Panc1 (cell line): ENCODE data around the gene STYXL1. TPM values are rescaled to one million over a fixed set of nuclear protein-coding genes. Genes with fewer than 3 reads are reported as not detected.

Experiments used
- ATAC-seq: fragments of 200-7000 bp; cut with Tn5 transposase; 2 replicates; pipeline ENCODE4 v1.9.1; 2020; ENCODE audit warnings: mild to moderate bottlenecking, moderate library complexity
- BruUV-seq: library from RNA; stranded (reverse); fragments of 400-500 nt; replicated peaks from 2 replicates; lab custom pipeline; 2021; lab: Mats Ljungman, UMichigan
- CTCF ChIA-PET: fragments of 300-600 bp; sonication (Branson Sonifier 250); formaldehyde crosslinking; loops from one replicate; lab custom pipeline; 2022; ENCODE audit warnings: antibody characterized with exemption; lab: Charles Lee
- POLR2A ChIA-PET: fragments of 300-600 bp; sonication (Branson Sonifier 250); formaldehyde crosslinking; loops from one replicate; lab custom pipeline; 2022; ENCODE audit warnings: antibody characterized with exemption; lab: Charles Lee
- DNase-seq: peaks from one replicate; pipeline ENCODE4 v3.0.0-alpha.2; 2010; ENCODE audit warnings: low read depth, low spot score
- H3K27ac ChIP-seq: 2 replicates; pipeline ENCODE4 v1.5.1; 2011; ENCODE audit warnings: mild to moderate bottlenecking, low read length, inconsistent platforms
- H3K27me3 ChIP-seq: fragments of 200-500 bp; sonication (Bioruptor generic); 2 replicates; pipeline ENCODE4 v1.6.0; 2014; ENCODE audit warnings: low read length, inconsistent platforms; ENCODE audit not compliant: control insufficient read depth, insufficient read depth
- H3K36me3 ChIP-seq: fragments of 200-500 bp; sonication (Bioruptor generic); 2 replicates; pipeline ENCODE4 v1.5.1; 2014; ENCODE audit warnings: inconsistent platforms, mild to moderate bottlenecking, low read length, moderate library complexity; ENCODE audit not compliant: control insufficient read depth, insufficient read depth
- H3K4me1 ChIP-seq: 2 replicates; pipeline ENCODE4 v1.5.1; 2011; ENCODE audit warnings: inconsistent platforms, mild to moderate bottlenecking, low read length, moderate library complexity; ENCODE audit not compliant: control insufficient read depth, insufficient read depth
- H3K4me3 ChIP-seq, 2 experiments: 2 replicates each; pipeline ENCODE4 v1.5.1; 2011 to 2012; ENCODE audit warnings: low read depth in 2 of 2, low read length in 2 of 2, mild to moderate bottlenecking in 2 of 2, inconsistent platforms in 1 of 2, moderate library complexity in 1 of 2
- H3K9me3 ChIP-seq: fragments of 200-500 bp; sonication (Bioruptor generic); 2 replicates; pipeline ENCODE4 v1.5.1; 2014; ENCODE audit warnings: low read depth, mild to moderate bottlenecking, inconsistent platforms, low read length, moderate library complexity; ENCODE audit not compliant: control insufficient read depth, insufficient read depth
- CTCF ChIP-seq: fragments of 450-650 bp; IDR thresholded peaks from 2 replicates; pipeline ENCODE4 v1.5.1; 2017; ENCODE audit warnings: mild to moderate bottlenecking
- POLR2AphosphoS5 ChIP-seq: IDR thresholded peaks from 2 replicates; pipeline ENCODE4 v1.6.1; 2012; ENCODE audit warnings: mild to moderate bottlenecking, low read depth, low read length, moderate library complexity
- REST ChIP-seq, 2 experiments: IDR thresholded peaks; 2 replicates each; pipeline ENCODE4 v1.6.1; 2011 to 2012; ENCODE audit warnings: low read depth in 2 of 2, control low read depth in 1 of 2, low read length in 1 of 2, mild to moderate bottlenecking in 1 of 2, moderate library complexity in 1 of 2; ENCODE audit not compliant: insufficient read depth in 1 of 2
- SIN3A ChIP-seq: IDR thresholded peaks from 2 replicates; pipeline ENCODE4 v1.6.1; 2012; ENCODE audit warnings: low read depth, mild to moderate bottlenecking, low read length, moderate library complexity, borderline replicate concordance; ENCODE audit not compliant: insufficient read depth
- TCF7L2 ChIP-seq: IDR thresholded peaks from 2 replicates; pipeline ENCODE4 v1.6.1; 2011; ENCODE audit warnings: mild to moderate bottlenecking, low read depth, low read length, inconsistent platforms
- in situ Hi-C: cut with HindIII; loops from 2 replicates; pipeline ENCODE4 v1.10.0; 2016; ENCODE audit warnings: low sequenced_read_pairs, low pct_unique_long_range_greater_than_20kb
- intact Hi-C: fragments of 100-400 bp; cut with micrococcal nuclease; formaldehyde crosslinking; loops from one replicate; pipeline ENCODE4 v1.10.0; 2022; ENCODE audit not compliant: unreplicated experiment
- total RNA-seq: library from RNA; stranded (reverse); gene quantifications from one replicate; pipeline ENCODE4 v1.2.1, GENCODE V29; 2021; ENCODE audit not compliant: unreplicated experiment

The STYXL1 gene
- total RNA-seq, 1 experiment from 2014 or later, result 57.6 TPM

- ChIA-PET POLR2A (no interaction called here), CTCF (interaction anchor here (0.8 kb wide), 1 partner anchor 117 kb away, joined by 3 read pairs; no protein-coding TSS in a partner anchor)
- ATAC-seq, result no peak
- no peaks in the 10 kb centered on the region for H3K9me3 ChIP-seq
- no TSS peak for BruUV-seq
- intact Hi-C loops, result no loop called here
- no peak overlapping the region for H3K4me3 ChIP-seq
- DNase-seq, result no peak
- no peaks in the 10 kb centered on the region for H3K4me1 ChIP-seq
- H3K36me3 ChIP-seq, result no peaks in the 10 kb centered on the region
- no peak overlapping the region for H3K27ac ChIP-seq
- H3K27me3 ChIP-seq, result no peaks in the 10 kb centered on the region
- in situ Hi-C loops, result no loop called here
- TF ChIP-seq TCF7L2, result no peak
- no peak for TF ChIP-seq CTCF
- TF ChIP-seq REST (IDR thresholded peaks at IDR 0.05; ENCODE audit: insufficient read depth in 1 of 2, low read depth in 2 of 2, low read length in 1 of 2), result no peak
- TF ChIP-seq SIN3A, result no peak
- TF ChIP-seq POLR2AphosphoS5, result no peak
Measured at GRCh38 chr7:75982306-75983064, 65.3 kb downstream of the STYXL1 start.

DNA sequence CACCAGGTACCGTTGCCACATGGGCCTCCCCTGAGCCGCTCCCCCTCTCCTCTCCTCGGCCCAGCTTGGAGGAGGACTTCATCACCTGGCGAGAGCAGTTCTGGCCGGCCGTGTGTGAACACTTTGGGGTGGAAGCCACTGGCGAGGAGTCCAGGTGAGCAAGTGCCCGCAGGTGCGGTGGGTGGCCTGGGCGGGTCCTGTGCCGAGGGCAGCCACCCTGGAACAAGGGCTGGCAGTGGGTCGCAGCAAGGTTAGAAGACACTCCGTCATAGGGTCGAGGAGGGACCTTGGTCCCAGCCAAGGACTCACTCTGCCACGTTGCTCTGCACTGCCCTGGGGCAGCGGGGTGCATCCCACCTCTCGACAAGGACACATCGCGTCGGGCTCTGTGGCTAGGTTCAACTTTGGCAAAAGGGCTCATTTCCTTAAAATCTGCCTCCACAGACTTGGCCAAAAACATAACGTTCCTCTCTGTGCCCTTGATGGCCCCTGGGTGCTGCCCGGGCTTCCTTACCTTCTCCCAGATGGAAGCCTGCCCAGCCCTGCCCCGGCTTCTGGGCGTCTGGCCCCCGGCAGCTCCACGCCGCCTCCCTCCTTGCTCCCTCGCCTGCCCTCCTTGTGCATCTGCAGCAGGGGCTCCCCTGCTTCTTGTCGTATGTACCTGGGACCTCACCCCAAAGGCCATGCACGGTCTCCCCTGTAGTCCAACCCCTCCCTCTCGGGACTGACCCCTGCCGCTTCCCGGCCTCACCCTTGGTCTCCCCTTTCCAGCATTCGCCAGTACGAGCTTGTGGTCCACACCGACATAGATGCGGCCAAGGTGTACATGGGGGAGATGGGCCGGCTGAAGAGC, 66.1 kb downstream of the STYXL1 start:
- no peaks in the 10 kb centered on the region for H3K27me3 ChIP-seq
- intact Hi-C loops (no loop called here), in situ Hi-C loops (no loop called here)
- no peaks in the 10 kb centered on the region for H3K9me3 ChIP-seq
- H3K4me3 ChIP-seq, result no peak overlapping the region
- TF ChIP-seq CTCF (no peak), REST (IDR thresholded peaks at IDR 0.05; ENCODE audit: insufficient read depth in 1 of 2, low read depth in 2 of 2, low read length in 1 of 2) (no peak), TCF7L2 (no peak), SIN3A (no peak), POLR2AphosphoS5 (no peak)
- no peaks in the 10 kb centered on the region for H3K4me1 ChIP-seq
- H3K27ac ChIP-seq, result no peak overlapping the region
- CTCF ChIA-PET, result no interaction called here
- DNase-seq (no peak), ATAC-seq (no peak)
- POLR2A ChIA-PET, result no interaction called here
- no TSS peak for BruUV-seq
- H3K36me3 ChIP-seq, result no peaks in the 10 kb centered on the region
